Upper lobe of left lung (tissue), 4 donors: ENCODE results near the gene LZTR1.

Experiments used
- POLR2A ChIP-seq, 4 donors: fragments of 450-650 bp; IDR thresholded peaks; one replicate each; pipeline ENCODE4 v1.5.1; 2016 to 2017; ENCODE audit warnings: antibody characterized with exemption in 4 of 4, mild to moderate bottlenecking in 2 of 4
- TF ChIP-seq, protein P1 (sequence below), 6 experiments: fragments of 450-650 bp in 4 of 6; fragments of 200-600 bp in 2 of 6; sonication (generic) in 2 of 6; IDR thresholded peaks; one replicate each; pipeline ENCODE4 v1.5.1; 2016 to 2019; ENCODE audit warnings: antibody characterized with exemption in 6 of 6

DNA sequence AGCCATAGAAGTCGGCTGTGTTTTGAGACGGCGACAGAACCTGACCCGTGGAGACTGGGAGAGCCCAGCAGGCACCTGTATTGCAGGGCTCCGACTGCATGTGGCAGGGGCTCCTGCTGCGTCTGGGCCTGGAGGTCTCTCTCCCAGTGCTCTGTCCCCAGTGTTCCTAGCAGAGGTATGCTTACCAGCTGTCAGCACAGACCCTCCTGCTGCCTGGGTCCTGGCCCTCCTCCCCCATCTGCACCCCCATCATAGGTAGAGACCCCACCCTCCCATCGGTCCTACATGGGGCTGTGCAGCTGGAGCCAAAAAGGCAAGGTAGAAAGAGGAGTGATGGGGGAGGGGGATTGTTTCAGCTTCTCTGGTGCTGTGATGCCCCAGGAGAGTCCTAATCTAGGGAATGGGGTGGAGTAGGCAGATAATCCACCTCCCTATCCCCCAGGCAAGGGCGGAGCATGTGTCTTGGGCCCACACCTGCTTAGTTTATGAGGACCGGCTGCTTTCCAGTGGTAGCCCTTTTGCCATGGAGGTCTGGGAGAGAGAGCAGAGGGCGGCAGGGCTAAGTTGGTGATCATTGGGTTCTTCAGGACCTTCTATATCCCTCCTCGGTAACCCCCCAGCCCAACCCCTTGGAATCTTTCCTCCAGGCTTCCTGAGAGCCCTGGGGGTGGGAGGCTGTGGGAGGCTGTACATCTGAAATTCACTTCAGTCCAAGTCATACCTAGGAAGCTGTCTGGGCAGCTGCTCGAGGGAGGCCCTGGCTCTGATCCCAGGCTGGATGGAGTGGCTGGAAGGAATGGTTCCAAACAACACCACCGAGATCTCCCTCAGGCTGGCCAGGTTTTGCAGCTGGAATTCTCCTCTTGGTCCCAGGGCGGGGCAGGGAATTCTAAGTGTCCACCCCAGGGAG is 44.9 kb downstream of the LZTR1 start:
- no peak for TF ChIP-seq POLR2A (IDR thresholded peaks at IDR 0.05)
- TF ChIP-seq, protein P1, sequence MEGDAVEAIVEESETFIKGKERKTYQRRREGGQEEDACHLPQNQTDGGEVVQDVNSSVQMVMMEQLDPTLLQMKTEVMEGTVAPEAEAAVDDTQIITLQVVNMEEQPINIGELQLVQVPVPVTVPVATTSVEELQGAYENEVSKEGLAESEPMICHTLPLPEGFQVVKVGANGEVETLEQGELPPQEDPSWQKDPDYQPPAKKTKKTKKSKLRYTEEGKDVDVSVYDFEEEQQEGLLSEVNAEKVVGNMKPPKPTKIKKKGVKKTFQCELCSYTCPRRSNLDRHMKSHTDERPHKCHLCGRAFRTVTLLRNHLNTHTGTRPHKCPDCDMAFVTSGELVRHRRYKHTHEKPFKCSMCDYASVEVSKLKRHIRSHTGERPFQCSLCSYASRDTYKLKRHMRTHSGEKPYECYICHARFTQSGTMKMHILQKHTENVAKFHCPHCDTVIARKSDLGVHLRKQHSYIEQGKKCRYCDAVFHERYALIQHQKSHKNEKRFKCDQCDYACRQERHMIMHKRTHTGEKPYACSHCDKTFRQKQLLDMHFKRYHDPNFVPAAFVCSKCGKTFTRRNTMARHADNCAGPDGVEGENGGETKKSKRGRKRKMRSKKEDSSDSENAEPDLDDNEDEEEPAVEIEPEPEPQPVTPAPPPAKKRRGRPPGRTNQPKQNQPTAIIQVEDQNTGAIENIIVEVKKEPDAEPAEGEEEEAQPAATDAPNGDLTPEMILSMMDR (IDR thresholded peaks at IDR 0.05): no peak
